Esophagus muscularis mucosa (tissue), 4 donors: ENCODE results near the gene TPCN1. TPM values are rescaled to one million over a fixed set of nuclear protein-coding genes. Genes with fewer than 3 reads are reported as not detected.

Experiments used
- DNase-seq: peaks from one replicate; pipeline ENCODE4 v3.0.0-alpha.2; 2017; ENCODE audit errors: extremely low spot score
- H3K27ac ChIP-seq, 4 donors: fragments of 200-600 bp; sonication (generic); replicated peaks in 1 of 4; 1 replicate in 3 of 4; 2 replicates in 1 of 4; pipeline ENCODE4 v1.5.1; 2016 to 2019; ENCODE audit warnings: mild to moderate bottlenecking in 1 of 4
- H3K27me3 ChIP-seq, 4 donors: fragments of 200-600 bp; sonication (generic); one replicate each; pipeline versions ENCODE4 v1.5.1 to v1.6.0; 2016 to 2019
- H3K36me3 ChIP-seq, 4 donors: fragments of 200-600 bp; sonication (generic); one replicate each; pipeline ENCODE4 v1.5.1; 2016 to 2019
- H3K4me1 ChIP-seq, 4 donors: fragments of 200-600 bp; sonication (generic); one replicate each; pipeline ENCODE4 v1.5.1; 2016 to 2019
- H3K4me3 ChIP-seq, 4 donors: fragments of 200-600 bp; sonication (generic); 1 replicate in 2 of 4; 2 replicates in 2 of 4; pipeline ENCODE4 v1.5.1; 2016 to 2019; ENCODE audit warnings: mild to moderate bottlenecking in 4 of 4, moderate library complexity in 1 of 4
- H3K9me3 ChIP-seq, 4 donors: fragments of 200-600 bp; sonication (generic); 1 replicate in 3 of 4; 2 replicates in 1 of 4; pipeline ENCODE4 v1.5.1; 2016 to 2019
- CTCF ChIP-seq, 3 experiments: fragments of 200-600 bp in 2 of 3; fragments of 450-650 bp in 1 of 3; sonication (generic) in 2 of 3; IDR thresholded peaks; one replicate each; pipeline ENCODE4 v1.5.1; 2017 to 2019; ENCODE audit warnings: antibody characterized with exemption in 3 of 3, mild to moderate bottlenecking in 2 of 3, moderate library complexity in 1 of 3
- EP300 ChIP-seq: sonication (generic); formaldehyde crosslinking; IDR thresholded peaks from one replicate; pipeline ENCODE4 v1.6.1; 2017; ENCODE audit warnings: antibody characterized with exemption
- POLR2A ChIP-seq: fragments of 450-650 bp; IDR thresholded peaks from one replicate; pipeline ENCODE4 v1.6.1; 2017; ENCODE audit warnings: antibody characterized with exemption, moderate library complexity, mild to moderate bottlenecking, low read depth
- POLR2AphosphoS5 ChIP-seq, 2 donors: sonication (generic); formaldehyde crosslinking; IDR thresholded peaks; one replicate each; pipeline ENCODE4 v1.6.1; 2017; ENCODE audit warnings: antibody characterized with exemption in 2 of 2
- WGBS: methylation state at CpG from one replicate; pipeline ENCODE4 v1.1.5; 2018; 5-methylcytosine and 5-hydroxymethylcytosine counted together
- intact Hi-C: fragments of 100-400 bp; cut with DNase I; formaldehyde crosslinking; loops from one replicate; pipeline ENCODE4 v1.15.1; 2023
- total RNA-seq, 4 donors: library from RNA; depleted of rRNA; stranded (reverse); fragments of >200 nt; gene quantifications; one replicate each; pipeline versions ENCODE4 v1.1.0 to v1.2.1, GENCODE V29; 2016

Gene TPCN1
- total RNA-seq, 4 donors from 2014 or later, result 31.1 to 54.0 (median 34.5) TPM

GRCh38 chr12:113220593-113221180 lies 577 bp upstream of the TPCN1 start:
- Histone ChIP-seq H3K4me3 (peak overlapping the region; percentile 59 to 86 (median 70)), H3K9me3 (no peaks in the 10 kb centered on the region), H3K36me3 (no peaks in the 10 kb centered on the region), H3K4me1 (peaks cover 34 to 53% (median 38%) of the 10 kb centered on the region in 4 donors), H3K27ac (peak overlapping the region in 3 of 4 donors; percentile 32 to 67 (median 52)), H3K27me3 (no peaks in the 10 kb centered on the region)
- no peak for DNase-seq
- no peak for TF ChIP-seq CTCF (IDR thresholded peaks at IDR 0.05)
- no peak for TF ChIP-seq POLR2A
- TF ChIP-seq POLR2AphosphoS5 (IDR thresholded peaks at IDR 0.05), result no peak
- no peak for TF ChIP-seq EP300
- 0% methylated on average over 23 of the region's 23 CpGs for whole genome bisulfite sequencing
- intact Hi-C loops, result loop anchor here (2.0 kb wide), 1 partner anchor 34 kb away; no protein-coding TSS in a partner anchor

GRCh38 chr12:113221997-113222729 lies 899 bp downstream of the TPCN1 start:
- intact Hi-C loops, result loop anchor here (2.0 kb wide), 1 partner anchor 35 kb away; no protein-coding TSS in a partner anchor
- no peak for DNase-seq
- Histone ChIP-seq H3K4me1 (peaks cover 35 to 49% (median 43%) of the 10 kb centered on the region in 4 donors), H3K9me3 (no peaks in the 10 kb centered on the region), H3K4me3 (peak overlapping the region; percentile 71 to 86 (median 79)), H3K27me3 (no peaks in the 10 kb centered on the region), H3K36me3 (peaks cover 0 to 7% (median 3%) of the 10 kb centered on the region in 4 donors), H3K27ac (peak overlapping the region; percentile 88 to 92 (median 90))
- TF ChIP-seq CTCF (IDR thresholded peaks at IDR 0.05) (no peak), POLR2AphosphoS5 (IDR thresholded peaks at IDR 0.05) (no peak), EP300 (no peak), POLR2A (no peak)
- 21% methylated on average over 8 of the region's 12 CpGs for WGBS

GRCh38 chr12:113222730-113223531 lies 1.7 kb downstream of the TPCN1 start:
- Histone ChIP-seq H3K4me1 (peaks cover 42 to 54% (median 50%) of the 10 kb centered on the region in 4 donors), H3K4me3 (peak overlapping the region; percentile 71 to 86 (median 79)), H3K9me3 (no peaks in the 10 kb centered on the region), H3K27me3 (no peaks in the 10 kb centered on the region), H3K36me3 (peaks cover 0 to 14% (median 8%) of the 10 kb centered on the region in 4 donors), H3K27ac (peak overlapping the region; percentile 88 to 92 (median 90))
- intact Hi-C loops, result no loop called here
- DNase-seq, result no peak
- TF ChIP-seq POLR2AphosphoS5 (IDR thresholded peaks at IDR 0.05) (peak; percentile 79 to 90), CTCF (IDR thresholded peaks at IDR 0.05) (peak in 2 of 3 experiments; percentile 4 to 10), POLR2A (no peak), EP300 (no peak)
- WGBS, result 7% methylated on average over 11 of the region's 11 CpGs

- Histone ChIP-seq H3K27ac (peak overlapping the region in 1 of 4 donors; percentile 20), H3K9me3 (no peaks in the 10 kb centered on the region), H3K36me3 (peaks cover 0 to 34% (median 23%) of the 10 kb centered on the region in 4 donors), H3K4me1 (peaks cover 61 to 69% (median 66%) of the 10 kb centered on the region in 4 donors), H3K4me3 (no peak overlapping the region), H3K27me3 (no peaks in the 10 kb centered on the region)
- intact Hi-C loops, result no loop called here
- no peak for DNase-seq
- no peak for TF ChIP-seq EP300
- TF ChIP-seq POLR2AphosphoS5 (IDR thresholded peaks at IDR 0.05), result no peak
- no peak for TF ChIP-seq POLR2A
- TF ChIP-seq CTCF (IDR thresholded peaks at IDR 0.05), result no peak
- WGBS, result 97% methylated on average over 4 of the region's 4 CpGs
Measured at GRCh38 chr12:113224955-113225354, 3.7 kb downstream of the TPCN1 start.
